ENCODE measurements around the gene FTH1. TPM values are rescaled to one million over a fixed set of nuclear protein-coding genes. Genes with fewer than 3 reads are reported as not detected.
A peak's percentile ranks its signal among the peaks of the same experiment; 100 is the strongest.

The FTH1 gene
- total and polyA plus RNA-seq, 2 of the 13 experiments (the other 11 are each of a cell fraction or from before 2014, with no cell fraction given), result 607 to 760 TPM

GRCh38 chr11:61957021-61957770, 10.2 kb downstream of the FTH1 start:
- ChIA-PET CTCF (ENCODE audit: low intra/inter-chr PET ratio, low total read pairs) (no interaction called here), POLR2A (no interaction called here)
- no peaks in the 10 kb centered on the region for H3K9me3 ChIP-seq (ENCODE audit: low read length)
- no peak overlapping the region for H3K9ac ChIP-seq (ENCODE audit: insufficient read depth, low read depth, low read length)
- no peaks in the 10 kb centered on the region for H3K79me2 ChIP-seq (ENCODE audit: insufficient read depth, low read length)
- H3K4me3 ChIP-seq (replicated peaks in 1 of 3; ENCODE audit: insufficient read depth in 1 of 3, low read depth in 2 of 3, low read length in 3 of 3), result no peak overlapping the region
- H2AFZ ChIP-seq (ENCODE audit: low read length), result no peak overlapping the region
- WGBS (ENCODE audit: low lambda C conversion rate), result 69% methylated on average over 2 of the region's 7 CpGs
- no peaks in the 10 kb centered on the region for H4K20me1 ChIP-seq (ENCODE audit: insufficient read depth, low read length)
- no peak overlapping the region for H3K4me2 ChIP-seq (ENCODE audit: low read depth, low read length)
- H3K4me1 ChIP-seq (ENCODE audit: insufficient read depth, low read length), result peaks cover 33% of the 10 kb centered on the region
- no peak for DNase-seq (ENCODE audit: low spot score)
- no peak for ATAC-seq
- H3K36me3 ChIP-seq (replicated peaks in 1 of 2; ENCODE audit: control insufficient read depth in 1 of 2, insufficient read depth in 2 of 2, low read length in 2 of 2), result no peaks in the 10 kb centered on the region
- intact Hi-C loops (cut with micrococcal nuclease; ENCODE audit: unreplicated experiment) (no loop called here), in situ Hi-C loops (cut with HindIII; ENCODE audit: extremely low pct_ligation_motif_present, low pct_unique_long_range_greater_than_20kb) (no loop called here)
- no peak for FAIRE-seq
- H3K27me3 ChIP-seq (ENCODE audit: control insufficient read depth in 1 of 2, insufficient read depth in 2 of 2, low read length in 2 of 2), result no peaks in the 10 kb centered on the region
- no peak for TF ChIP-seq RARA (CRISPR knock-in tag; IDR thresholded peaks at IDR 0.05)
- no peak overlapping the region for H3K27ac ChIP-seq (ENCODE audit: extremely low read length, insufficient read depth, low read length)
- BruUV-seq (replicated peaks), result no TSS peak

GRCh38 chr11:61956191-61957020, 11.0 kb downstream of the FTH1 start:
- CTCF ChIA-PET (ENCODE audit: low intra/inter-chr PET ratio, low total read pairs), result no interaction called here
- BruUV-seq (replicated peaks), result no TSS peak

More at GRCh38 chr11:61956191-61957020, 11.0 kb downstream of the FTH1 start:
- Histone ChIP-seq H4K20me1 (ENCODE audit: insufficient read depth, low read length) (no peaks in the 10 kb centered on the region), H3K36me3 (replicated peaks in 1 of 2; ENCODE audit: control insufficient read depth in 1 of 2, insufficient read depth in 2 of 2, low read length in 2 of 2) (no peaks in the 10 kb centered on the region), H3K79me2 (ENCODE audit: insufficient read depth, low read length) (no peaks in the 10 kb centered on the region), H2AFZ (ENCODE audit: low read length) (no peak overlapping the region), H3K27me3 (ENCODE audit: control insufficient read depth in 1 of 2, insufficient read depth in 2 of 2, low read length in 2 of 2) (no peaks in the 10 kb centered on the region), H3K9me3 (ENCODE audit: low read length) (no peaks in the 10 kb centered on the region), H3K4me1 (ENCODE audit: insufficient read depth, low read length) (peaks cover 25% of the 10 kb centered on the region), H3K9ac (ENCODE audit: insufficient read depth, low read depth, low read length) (no peak overlapping the region), H3K4me2 (ENCODE audit: low read depth, low read length) (no peak overlapping the region), H3K4me3 (replicated peaks in 1 of 3; ENCODE audit: insufficient read depth in 1 of 3, low read depth in 2 of 3, low read length in 3 of 3) (no peak overlapping the region), H3K27ac (ENCODE audit: extremely low read length, insufficient read depth, low read length) (no peak overlapping the region)
- FAIRE-seq (no peak), DNase-seq (ENCODE audit: low spot score) (no peak), ATAC-seq (no peak)
- 87% methylated on average over 8 of the region's 20 CpGs for WGBS (ENCODE audit: low lambda C conversion rate)
- TF ChIP-seq ZBTB33 (CRISPR knock-in tag; IDR thresholded peaks at IDR 0.05), result peak; percentile 87
- TF ChIP-seq ZNF770 (CRISPR knock-in tag; IDR thresholded peaks at IDR 0.05), result peak; percentile 42; the same call in 1 of the 2 replicates
- TF ChIP-seq, protein P1, sequence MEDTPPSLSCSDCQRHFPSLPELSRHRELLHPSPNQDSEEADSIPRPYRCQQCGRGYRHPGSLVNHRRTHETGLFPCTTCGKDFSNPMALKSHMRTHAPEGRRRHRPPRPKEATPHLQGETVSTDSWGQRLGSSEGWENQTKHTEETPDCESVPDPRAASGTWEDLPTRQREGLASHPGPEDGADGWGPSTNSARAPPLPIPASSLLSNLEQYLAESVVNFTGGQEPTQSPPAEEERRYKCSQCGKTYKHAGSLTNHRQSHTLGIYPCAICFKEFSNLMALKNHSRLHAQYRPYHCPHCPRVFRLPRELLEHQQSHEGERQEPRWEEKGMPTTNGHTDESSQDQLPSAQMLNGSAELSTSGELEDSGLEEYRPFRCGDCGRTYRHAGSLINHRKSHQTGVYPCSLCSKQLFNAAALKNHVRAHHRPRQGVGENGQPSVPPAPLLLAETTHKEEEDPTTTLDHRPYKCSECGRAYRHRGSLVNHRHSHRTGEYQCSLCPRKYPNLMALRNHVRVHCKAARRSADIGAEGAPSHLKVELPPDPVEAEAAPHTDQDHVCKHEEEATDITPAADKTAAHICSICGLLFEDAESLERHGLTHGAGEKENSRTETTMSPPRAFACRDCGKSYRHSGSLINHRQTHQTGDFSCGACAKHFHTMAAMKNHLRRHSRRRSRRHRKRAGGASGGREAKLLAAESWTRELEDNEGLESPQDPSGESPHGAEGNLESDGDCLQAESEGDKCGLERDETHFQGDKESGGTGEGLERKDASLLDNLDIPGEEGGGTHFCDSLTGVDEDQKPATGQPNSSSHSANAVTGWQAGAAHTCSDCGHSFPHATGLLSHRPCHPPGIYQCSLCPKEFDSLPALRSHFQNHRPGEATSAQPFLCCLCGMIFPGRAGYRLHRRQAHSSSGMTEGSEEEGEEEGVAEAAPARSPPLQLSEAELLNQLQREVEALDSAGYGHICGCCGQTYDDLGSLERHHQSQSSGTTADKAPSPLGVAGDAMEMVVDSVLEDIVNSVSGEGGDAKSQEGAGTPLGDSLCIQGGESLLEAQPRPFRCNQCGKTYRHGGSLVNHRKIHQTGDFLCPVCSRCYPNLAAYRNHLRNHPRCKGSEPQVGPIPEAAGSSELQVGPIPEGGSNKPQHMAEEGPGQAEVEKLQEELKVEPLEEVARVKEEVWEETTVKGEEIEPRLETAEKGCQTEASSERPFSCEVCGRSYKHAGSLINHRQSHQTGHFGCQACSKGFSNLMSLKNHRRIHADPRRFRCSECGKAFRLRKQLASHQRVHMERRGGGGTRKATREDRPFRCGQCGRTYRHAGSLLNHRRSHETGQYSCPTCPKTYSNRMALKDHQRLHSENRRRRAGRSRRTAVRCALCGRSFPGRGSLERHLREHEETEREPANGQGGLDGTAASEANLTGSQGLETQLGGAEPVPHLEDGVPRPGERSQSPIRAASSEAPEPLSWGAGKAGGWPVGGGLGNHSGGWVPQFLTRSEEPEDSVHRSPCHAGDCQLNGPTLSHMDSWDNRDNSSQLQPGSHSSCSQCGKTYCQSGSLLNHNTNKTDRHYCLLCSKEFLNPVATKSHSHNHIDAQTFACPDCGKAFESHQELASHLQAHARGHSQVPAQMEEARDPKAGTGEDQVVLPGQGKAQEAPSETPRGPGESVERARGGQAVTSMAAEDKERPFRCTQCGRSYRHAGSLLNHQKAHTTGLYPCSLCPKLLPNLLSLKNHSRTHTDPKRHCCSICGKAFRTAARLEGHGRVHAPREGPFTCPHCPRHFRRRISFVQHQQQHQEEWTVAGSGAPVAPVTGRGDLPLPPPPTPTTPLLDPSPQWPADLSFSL (CRISPR knock-in tag; IDR thresholded peaks at IDR 0.05), result no peak
- intact Hi-C loops (cut with micrococcal nuclease; ENCODE audit: unreplicated experiment) (no loop called here), in situ Hi-C loops (cut with HindIII; ENCODE audit: extremely low pct_ligation_motif_present, low pct_unique_long_range_greater_than_20kb) (no loop called here)
- POLR2A ChIA-PET, result interaction anchor here (10.3 kb wide), 1 partner anchor 17 kb away, joined by 138 read pairs; no protein-coding TSS in a partner anchor

Measured in HepG2 (cell line).